IMR-90 (cell line): Measurements from ENCODE around the gene MYH11. TPM values are rescaled to one million over a fixed set of nuclear protein-coding genes. Genes with fewer than 3 reads are reported as not detected.
A peak's percentile ranks its signal among the peaks of the same experiment; 100 is the strongest.
"Not testable (repeated sequence)": the region's sequence is repeated elsewhere in the genome, so short reads cannot be mapped to it uniquely, and the experiment has no call there.

Experiments used
- ATAC-seq: fragments of 200-7000 bp; cut with Tn5 transposase; 2 replicates; pipeline ENCODE4 v1.9.1; 2020; ENCODE audit warnings: low read depth, mild to moderate bottlenecking, moderate library complexity
- BruUV-seq: library from RNA; stranded (reverse); fragments of 400-500 nt; replicated peaks from 2 replicates; lab custom pipeline; 2021; lab: Mats Ljungman, UMichigan
- CTCF ChIA-PET: fragments of 300-600 bp; formaldehyde crosslinking; extraction: SDS; loops from one replicate; lab custom pipeline; 2021; ENCODE audit warnings: antibody characterized with exemption; lab: Yijun Ruan, JAX
- POLR2A ChIA-PET: fragments of 300-600 bp; sonication (Branson Sonifier 250); formaldehyde crosslinking; loops from one replicate; lab custom pipeline; 2022; ENCODE audit warnings: antibody characterized with exemption; ENCODE audit not compliant: unreplicated experiment; lab: Charles Lee
- DNase-seq: peaks from one replicate; pipeline ENCODE4 v3.0.0; 2013
- H2AFZ ChIP-seq: replicated peaks from 2 replicates; pipeline ENCODE3; 2013; ENCODE audit warnings: low read length, mild to moderate bottlenecking; ENCODE audit not compliant: poor library complexity
- H2AK5ac ChIP-seq: 2 replicates; pipeline ENCODE4 v1.6.1; 2013; ENCODE audit warnings: low read depth, low read length, inconsistent platforms
- H2AK9ac ChIP-seq: replicated peaks from 2 replicates; pipeline ENCODE3; 2013; ENCODE audit warnings: mild to moderate bottlenecking, low read depth, low read length, moderate library complexity; ENCODE audit not compliant: poor library complexity
- H2BK120ac ChIP-seq: 2 replicates; pipeline ENCODE4 v1.6.1; 2013; ENCODE audit warnings: low read depth, low read length, inconsistent platforms
- H2BK15ac ChIP-seq: 3 replicates; pipeline ENCODE4 v1.6.1; 2013; ENCODE audit warnings: low read depth, low read length, inconsistent platforms
- H2BK20ac ChIP-seq: 2 replicates; pipeline ENCODE4 v1.6.1; 2013; ENCODE audit warnings: low read depth, mild to moderate bottlenecking, inconsistent platforms, low read length, moderate library complexity
- H2BK5ac ChIP-seq: 2 replicates; pipeline ENCODE4 v1.6.1; 2013; ENCODE audit warnings: mild to moderate bottlenecking, low read depth, low read length, inconsistent platforms; ENCODE audit not compliant: poor library complexity, severe bottlenecking
- H3K14ac ChIP-seq: replicated peaks from 2 replicates; pipeline ENCODE4 v1.6.1; 2013; ENCODE audit warnings: low read depth, low read length, inconsistent platforms
- H3K18ac ChIP-seq: 2 replicates; pipeline ENCODE4 v1.6.1; 2013; ENCODE audit warnings: low read depth, low read length, control low read depth
- H3K23ac ChIP-seq: 2 replicates; pipeline ENCODE4 v1.6.1; 2013; ENCODE audit warnings: low read depth, low read length, inconsistent platforms
- H3K27ac ChIP-seq: 2 replicates; pipeline ENCODE4 v1.5.1; 2013; ENCODE audit warnings: mild to moderate bottlenecking, control low read depth, low read length; ENCODE audit not compliant: insufficient read depth
- H3K27me3 ChIP-seq: 2 replicates; pipeline ENCODE4 v1.6.1; 2013; ENCODE audit warnings: low read length; ENCODE audit not compliant: control insufficient read depth, insufficient read depth
- H3K36me3 ChIP-seq: 2 replicates; pipeline ENCODE4 v1.6.1; 2013; ENCODE audit warnings: low read length, mixed read lengths; ENCODE audit not compliant: control insufficient read depth, insufficient read depth
- H3K4ac ChIP-seq: 2 replicates; pipeline ENCODE4 v1.6.1; 2013; ENCODE audit warnings: low read depth, low read length, inconsistent platforms
- H3K4me1 ChIP-seq: 2 replicates; pipeline ENCODE4 v1.6.1; 2013; ENCODE audit warnings: low read length, mixed read lengths; ENCODE audit not compliant: control insufficient read depth, insufficient read depth
- H3K4me2 ChIP-seq: 2 replicates; pipeline ENCODE4 v1.6.1; 2013; ENCODE audit warnings: low read depth, mild to moderate bottlenecking, control low read depth, low read length, moderate library complexity
- H3K4me3 ChIP-seq: 2 replicates; pipeline ENCODE4 v1.5.1; 2013; ENCODE audit warnings: low read depth, mild to moderate bottlenecking, control low read depth, low read length, moderate library complexity; ENCODE audit not compliant: insufficient read depth
- H3K56ac ChIP-seq: 2 replicates; pipeline ENCODE4 v1.6.1; 2013; ENCODE audit warnings: low read length, inconsistent platforms; ENCODE audit not compliant: insufficient read depth; ENCODE audit errors: extremely low read depth
- H3K79me1 ChIP-seq, 2 experiments: 2 replicates each; pipeline ENCODE4 v1.6.1; 2013; ENCODE audit warnings: low read length in 2 of 2, inconsistent platforms in 1 of 2, low read depth in 1 of 2
- H3K9ac ChIP-seq: 2 replicates; pipeline ENCODE4 v1.6.1; 2013; ENCODE audit warnings: low read depth, low read length, control low read depth
- H3K9me1 ChIP-seq: 2 replicates; pipeline ENCODE4 v1.6.1; 2013; ENCODE audit warnings: low read length, inconsistent platforms; ENCODE audit not compliant: insufficient read depth
- H3K9me3 ChIP-seq: 2 replicates; pipeline ENCODE4 v1.6.1; 2013; ENCODE audit warnings: low read length; ENCODE audit not compliant: control insufficient read depth, insufficient read depth
- H4K20me1 ChIP-seq: 2 replicates; pipeline ENCODE4 v1.6.1; 2013; ENCODE audit warnings: low read length, inconsistent platforms; ENCODE audit not compliant: insufficient read depth
- H4K5ac ChIP-seq: 2 replicates; pipeline ENCODE4 v1.6.1; 2013; ENCODE audit warnings: mild to moderate bottlenecking, low read depth, low read length, control low read depth
- H4K8ac ChIP-seq, 2 experiments: 2 replicates each; pipeline ENCODE4 v1.6.1; 2013; ENCODE audit warnings: low read depth in 2 of 2, low read length in 2 of 2, control low read depth in 1 of 2, inconsistent platforms in 1 of 2
- H4K91ac ChIP-seq: 2 replicates; pipeline ENCODE4 v1.6.1; 2013; ENCODE audit warnings: low read depth, low read length, inconsistent platforms; ENCODE audit not compliant: insufficient read depth
- MXI1 ChIP-seq: IDR thresholded peaks from 2 replicates; pipeline ENCODE4 v1.6.1; 2012; ENCODE audit warnings: low read depth, mild to moderate bottlenecking, low read length, moderate library complexity, borderline replicate concordance
- NFE2L2 ChIP-seq: fragments of 150-350 bp; IDR thresholded peaks from 2 replicates; pipeline ENCODE4 v1.6.1; 2016; ENCODE audit warnings: low read depth, mild to moderate bottlenecking, low read length
- RAD21 ChIP-seq: IDR thresholded peaks from 2 replicates; pipeline ENCODE4 v1.6.1; 2012; ENCODE audit warnings: low read length, improper control_type of control experiment
- WGBS, 2 experiments: methylation state at CpG; one replicate each; pipeline versions ENCODE4 v1.1.5 to v1.1.7; 2013; ENCODE audit warnings: missing lambda C conversion rate in 2 of 2; ENCODE audit not compliant: insufficient read length in 1 of 2; ENCODE audit errors: extremely low coverage in 2 of 2; 5-methylcytosine and 5-hydroxymethylcytosine counted together
- dilution Hi-C: fragments of 300-500 bp; cut with HindIII; formaldehyde crosslinking; loops from one replicate; pipeline ENCODE4 v1.14.3; 2018; ENCODE audit warnings: low sequenced_read_pairs; ENCODE audit not compliant: unreplicated experiment
- in situ Hi-C: fragments of 300-500 bp; cut with MboI; formaldehyde crosslinking; loops from 3 replicates; pipeline ENCODE4 v1.14.3; 2019; ENCODE audit warnings: low sequenced_read_pairs, inconsistent platforms, mixed read lengths
- intact Hi-C: fragments of 100-400 bp; cut with micrococcal nuclease; formaldehyde crosslinking; loops from 2 replicates; pipeline ENCODE4 v1.10.0; 2022
- polyA plus RNA-seq, 3 experiments: library from polyadenylated mRNA; depleted of rRNA; stranded (reverse); fragments of >200 nt; gene quantifications; 2 replicates each; pipeline ENCODE4 v1.2.3, GENCODE V29; 2012; ENCODE audit warnings: low replicate concordance in 1 of 3
- total RNA-seq: library from RNA; depleted of rRNA; stranded (reverse); fragments of >200 nt; gene quantifications from 2 replicates; pipeline ENCODE4 v1.2.3, GENCODE V29; 2012

MYH11 gene
- total and polyA plus RNA-seq, 2 of the 4 experiments (the other 2 are of a cell fraction): under 0.01 to 0.12 TPM

- Histone ChIP-seq H3K4me1 (peaks cover 3% of the 10 kb centered on the region; the same call in 1 of the 2 replicates), H3K14ac (no peak overlapping the region), H4K8ac (no peak overlapping the region), H3K27me3 (no peaks in the 10 kb centered on the region), H3K79me1 (no peaks in the 10 kb centered on the region), H3K4me2 (no peak overlapping the region), H3K4ac (no peak overlapping the region), H3K9me3 (no peaks in the 10 kb centered on the region), H3K36me3 (no peaks in the 10 kb centered on the region), H2BK120ac (no peak overlapping the region), H3K9me1 (no peaks in the 10 kb centered on the region; the same call in 1 of the 2 replicates), H2BK20ac (no peak overlapping the region), H2BK5ac (no peak overlapping the region), H4K20me1 (no peaks in the 10 kb centered on the region), H3K18ac (no peak overlapping the region), H2AK9ac (no peak overlapping the region), H4K5ac (no peak overlapping the region), H3K4me3 (no peak overlapping the region), H2AFZ (no peak overlapping the region), H2AK5ac (no peak overlapping the region), H3K9ac (no peak overlapping the region), H2BK15ac (no peak overlapping the region), H3K23ac (no peak overlapping the region), H3K56ac (no peak overlapping the region), H4K91ac (no peak overlapping the region), H3K27ac (no peak overlapping the region)
- POLR2A ChIA-PET: no interaction called here
- in situ Hi-C loops (no loop called here), dilution Hi-C loops (no loop called here), intact Hi-C loops (no loop called here)
- BruUV-seq: no TSS peak
- TF ChIP-seq RAD21: no peak
- no peak for TF ChIP-seq NFE2L2
- TF ChIP-seq MXI1: no peak
- ATAC-seq: peak; percentile 29
- no peak for DNase-seq
- CTCF ChIA-PET: no interaction called here
- no CpG with 5 or more reads among the region's 4 CpGs for WGBS, 2 experiments
Measured at GRCh38 chr16:15790458-15790857, 66.4 kb downstream of the MYH11 start.

GRCh38 chr16:15789816-15790215 lies 67.0 kb downstream of the MYH11 start:
- H4K8ac ChIP-seq, H3K27ac ChIP-seq, BruUV-seq, CTCF ChIA-PET, H3K27me3 ChIP-seq, H2AK9ac ChIP-seq, H2AK5ac ChIP-seq, H3K4me2 ChIP-seq, H4K5ac ChIP-seq, H3K4me3 ChIP-seq, H3K79me1 ChIP-seq, in situ Hi-C loops, intact Hi-C loops, dilution Hi-C loops, H4K20me1 ChIP-seq, H3K14ac ChIP-seq, H2BK120ac ChIP-seq, H3K36me3 ChIP-seq, H4K91ac ChIP-seq, H3K18ac ChIP-seq, H3K4me1 ChIP-seq, DNase-seq, H2AFZ ChIP-seq, H3K56ac ChIP-seq, H2BK15ac ChIP-seq, H2BK20ac ChIP-seq, H3K9me1 ChIP-seq, H3K4ac ChIP-seq, H3K9ac ChIP-seq, H3K23ac ChIP-seq, H3K9me3 ChIP-seq, ATAC-seq, POLR2A ChIA-PET, H2BK5ac ChIP-seq: not testable (repeated sequence)
- WGBS, 2 experiments: 100% methylated on average over 1 of the region's 5 CpGs; no CpG with 5 or more reads in 1 of the 2 experiments
